HG02970 (cell line): ENCODE results near the gene ATRIP.
"Not testable (repeated sequence)": the region's sequence is repeated elsewhere in the genome, so short reads cannot be mapped to it uniquely, and the experiment has no call there.

Experiments used
- ATAC-seq: cut with Tn5 transposase; IDR thresholded peaks from one replicate; pipeline ENCODE4 v1.9.1; 2021; ENCODE audit warnings: mild to moderate bottlenecking, moderate library complexity, moderate number of reproducible peaks; ENCODE audit not compliant: unreplicated experiment, low FRiP score

ATRIP gene

GRCh38 chr3:48435223-48435595 is 11.3 kb upstream of the ATRIP start:
- ATAC-seq: no peak

- no peak for ATAC-seq
Measured at GRCh38 chr3:48435774-48436476, 10.6 kb upstream of the ATRIP start.

GRCh38 chr3:48436477-48436787 is 10.1 kb upstream of the ATRIP start:
- no peak for ATAC-seq

GRCh38 chr3:48436855-48437254 is 9.7 kb upstream of the ATRIP start:
- no peak for ATAC-seq

GRCh38 chr3:48437812-48438211 is 8.7 kb upstream of the ATRIP start:
- ATAC-seq: no peak

- ATAC-seq: peak; percentile 94
Measured at GRCh38 chr3:48439820-48440589, 6.5 kb upstream of the ATRIP start, which contains the start of the genes CCDC51 and TMA7. CCDC51 (minus strand) TSS chr3:48440119; CDS start chr3:48435128, 4,991 bp downstream. TMA7 (plus strand) TSS chr3:48440257; CDS start chr3:48440297, 40 bp downstream.

GRCh38 chr3:48440590-48440958 is 6.0 kb upstream of the ATRIP start:
- ATAC-seq: no peak

- no peak for ATAC-seq
Measured at GRCh38 chr3:48441940-48442339, 4.6 kb upstream of the ATRIP start.

- no peak for ATAC-seq
Measured at GRCh38 chr3:48445277-48445882, 1.2 kb upstream of the ATRIP start.

GRCh38 chr3:48446043-48446424 is 503 bp upstream of the ATRIP start:
- ATAC-seq: no peak

- no peak for ATAC-seq
Measured at GRCh38 chr3:48451270-48451669, 4.7 kb downstream of the ATRIP start.

GRCh38 chr3:48456456-48456855 is 9.9 kb downstream of the ATRIP start:
- no peak for ATAC-seq

- no peak for ATAC-seq
Measured at GRCh38 chr3:48459331-48459730, 12.8 kb downstream of the ATRIP start.

- no peak for ATAC-seq
Measured at GRCh38 chr3:48459773-48460516, 13.4 kb downstream of the ATRIP start.

- ATAC-seq: no peak
Measured at GRCh38 chr3:48460517-48460902, 14.0 kb downstream of the ATRIP start.

GRCh38 chr3:48461767-48462166 is 15.2 kb downstream of the ATRIP start:
- ATAC-seq: not testable (repeated sequence)

- ATAC-seq: no peak
Measured at GRCh38 chr3:48463703-48464102, 17.2 kb downstream of the ATRIP start.

- no peak for ATAC-seq
Measured at GRCh38 chr3:48464713-48465221, 18.2 kb downstream of the ATRIP start.

GRCh38 chr3:48465237-48465530 is 18.6 kb downstream of the ATRIP start:
- no peak for ATAC-seq

- peak; percentile 71 for ATAC-seq
Measured at GRCh38 chr3:48465531-48466378, 19.2 kb downstream of the ATRIP start.
